Pancreas (tissue), 10 donors: ENCODE data around the gene RBM10. TPM values are rescaled to one million over a fixed set of nuclear protein-coding genes. Genes with fewer than 3 reads are reported as not detected.
A peak's percentile ranks its signal among the peaks of the same experiment; 100 is the strongest.

Experiments used
- ATAC-seq, 4 donors: fragments of 200-7000 bp; cut with Tn5 transposase; one replicate each; pipeline versions ENCODE4 v1.8.0 to v1.9.1; 2020; ENCODE audit warnings: mild to moderate bottlenecking in 4 of 4, moderate library complexity in 4 of 4
- DNase-seq, 6 donors: peaks; one replicate each; pipeline ENCODE4 v3.0.0-alpha.2; 2020
- FAIRE-seq: peaks from 2 replicates; lab custom pipeline; 2012; peaks lifted over from hg19 to GRCh38; lab: Jason Lieb, UNC
- H3K27ac ChIP-seq, 4 donors: fragments of 200-600 bp; sonication (generic); 1 replicate in 3 of 4; 2 replicates in 1 of 4; pipeline versions ENCODE4 v1.5.0 to v1.8.0; 2020
- H3K27me3 ChIP-seq, 4 donors: fragments of 200-600 bp; one replicate each; pipeline ENCODE4 v1.8.0; 2021
- H3K36me3 ChIP-seq, 3 donors: fragments of 200-600 bp; sonication (generic) in 1 of 3; one replicate each; pipeline versions ENCODE4 v1.5.0 to v1.8.0; 2020 to 2021
- H3K4me1 ChIP-seq, 3 donors: fragments of 200-600 bp; one replicate each; pipeline ENCODE4 v1.8.0; 2021
- H3K4me3 ChIP-seq, 4 donors: fragments of 200-600 bp; sonication (generic) in 2 of 4; one replicate each; pipeline versions ENCODE4 v1.5.0 to v1.8.0; 2020 to 2021
- H3K9me3 ChIP-seq, 4 donors: fragments of 200-600 bp; one replicate each; pipeline ENCODE4 v1.8.0; 2021
- CTCF ChIP-seq, 4 donors: fragments of 200-600 bp; sonication (generic) in 3 of 4; IDR thresholded peaks; one replicate each; pipeline versions ENCODE4 v1.5.0 to v1.8.0; 2021; ENCODE audit warnings: antibody characterized with exemption in 4 of 4
- WGBS, 2 donors: extraction: QIAGEN DNeasy Blood & Tissue Kit; methylation state at CpG; one replicate each; pipeline ENCODE4 v1.1.7; 2013; 5-methylcytosine and 5-hydroxymethylcytosine counted together
- intact Hi-C, 3 donors: fragments of 100-400 bp; cut with DNase I; formaldehyde crosslinking; loops; one replicate each; pipeline versions ENCODE4 v1.11.1 to v1.14.2; 2022
- polyA plus RNA-seq, 2 donors: library from polyadenylated mRNA; stranded (reverse); fragments of 200-250 nt; gene quantifications; one replicate each; pipeline ENCODE4 v1.2.3, GENCODE V29; 2013
- total RNA-seq, 6 donors: library from RNA; stranded (reverse); fragmentation: NEBNext Ultra II Directional in 4 of 6; extraction: Animal tissue kit (Norgen Biotek cat#: 25700) in 4 of 6; gene quantifications; one replicate each; pipeline versions ENCODE4 v1.2.1 to v1.2.4, GENCODE V29; 2021 to 2023
- donor health status: healthy with polysubstance abuse.
- donor health status: DM: no; HTN: no; CAD: no; lungs with moderate emphysema.
- donor health status: DM: no; HTN: no; CAD: no.
- donor health status: control.
- donor health status: control.
- donor health status: Bipolar disorder and iron deficiency.
- donor health status: DM: yes; HTN: yes; CAD: no.
- donor health status: DM: no; HTN: no; CAD: no.
- donor health status: DM: no; HTN: no; CAD: no.
- donor health status: DM: yes; HTN: yes; CAD: no.

Gene RBM10
- total and polyA plus RNA-seq, 8 donors = 13.3 to 42.0 (median 21.3) TPM

DNA sequence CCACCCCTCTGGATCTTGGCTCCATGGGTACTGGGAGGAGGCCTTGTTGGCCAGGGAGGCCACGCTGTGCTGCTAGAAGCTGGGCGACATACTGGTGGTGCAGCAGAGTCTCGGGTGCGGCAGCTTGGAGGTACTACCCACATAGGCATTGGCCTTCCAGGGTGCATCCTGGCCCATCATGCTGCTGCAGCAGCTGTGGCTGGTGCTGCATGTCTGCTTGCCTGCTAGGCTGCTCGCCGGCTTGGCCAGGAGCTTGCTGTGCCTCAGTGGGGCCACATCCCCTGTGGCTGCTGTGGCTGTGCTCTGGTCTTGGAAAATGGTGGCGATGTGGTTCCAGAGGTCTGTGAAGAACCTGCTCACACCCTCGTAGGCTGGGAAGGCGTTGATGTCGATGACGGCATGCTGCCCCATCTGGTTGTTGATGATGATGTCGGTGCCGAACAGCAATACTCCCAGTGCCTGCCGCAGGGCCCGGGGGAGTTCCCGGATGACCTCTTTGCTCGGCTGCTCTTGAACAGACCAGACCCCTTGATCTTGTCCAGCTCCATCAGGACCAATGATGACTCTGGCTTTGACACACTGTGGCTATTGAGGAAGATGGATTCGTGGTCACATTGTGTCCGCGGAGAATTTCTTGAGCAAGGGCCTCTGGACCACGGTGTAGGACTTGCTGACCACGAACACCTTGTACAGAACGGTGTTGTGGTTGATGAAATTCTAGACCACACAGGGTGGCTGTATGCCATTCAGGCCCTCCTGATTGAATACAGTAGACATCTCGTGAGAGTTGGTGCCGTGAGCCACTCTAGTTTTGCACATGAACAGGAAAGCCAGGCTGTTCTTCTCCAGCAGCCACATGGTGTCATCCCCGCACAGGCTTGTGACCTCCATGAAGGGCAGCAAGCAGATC, 11.8 kb downstream of the RBM10 start:
- Histone ChIP-seq H3K9me3 (no peaks in the 10 kb centered on the region), H3K27me3 (peaks cover 0 to 6% (median 0%) of the 10 kb centered on the region in 4 donors), H3K4me1 (no peaks in the 10 kb centered on the region), H3K4me3 (no peak overlapping the region), H3K27ac (no peak overlapping the region), H3K36me3 (no peaks in the 10 kb centered on the region)
- peak in 1 of 6 donors; percentile 49 for DNase-seq
- ATAC-seq = no peak
- 93 to 96% methylated on average over 26 of the region's 26 CpGs for WGBS, 2 donors
- FAIRE-seq = no peak
- intact Hi-C loops = no loop called here
- TF ChIP-seq CTCF (IDR thresholded peaks at IDR 0.05) = no peak

DNA sequence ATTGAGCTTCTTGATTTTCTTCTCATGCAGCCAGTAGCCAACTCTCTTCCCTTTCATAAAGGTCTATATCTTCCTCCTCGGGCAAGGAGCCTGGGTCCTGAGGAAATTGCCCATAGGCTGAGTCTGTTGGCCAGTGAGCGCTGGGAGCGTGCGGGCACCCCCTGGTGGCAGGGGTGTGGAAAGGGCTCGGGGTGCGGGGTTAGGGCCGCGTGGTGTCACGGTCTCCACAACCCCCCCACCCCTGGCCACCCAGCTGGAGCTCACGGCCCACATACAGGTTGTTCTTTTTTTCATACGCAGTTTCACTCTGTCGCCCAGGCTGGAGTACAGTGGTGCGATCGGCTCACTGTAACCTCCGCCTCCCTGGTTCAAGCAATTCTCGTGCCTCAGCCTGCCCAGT, 13.1 kb downstream of the RBM10 start:
- no peak for FAIRE-seq
- no peaks in the 10 kb centered on the region for H3K4me1 ChIP-seq
- H3K27ac ChIP-seq = no peak overlapping the region
- TF ChIP-seq CTCF (IDR thresholded peaks at IDR 0.05) = no peak
- DNase-seq = peak in 1 of 6 donors; percentile 48
- peaks cover 0 to 5% (median 0%) of the 10 kb centered on the region in 4 donors for H3K27me3 ChIP-seq
- H3K9me3 ChIP-seq = no peaks in the 10 kb centered on the region
- H3K36me3 ChIP-seq = no peaks in the 10 kb centered on the region
- intact Hi-C loops = no loop called here
- no peak overlapping the region for H3K4me3 ChIP-seq
- no peak for ATAC-seq
- WGBS, 2 donors = 93 to 98% methylated on average over 16 of the region's 16 CpGs

GRCh38 chrX:47158781-47159180, 13.8 kb downstream of the RBM10 start:
- TF ChIP-seq CTCF (IDR thresholded peaks at IDR 0.05) = no peak
- FAIRE-seq (no peak), ATAC-seq (no peak), DNase-seq (peak in 1 of 6 donors; percentile 8)
- 95 to 99% methylated on average over 5 of the region's 5 CpGs for WGBS, 2 donors
- Histone ChIP-seq H3K36me3 (no peaks in the 10 kb centered on the region), H3K4me1 (no peaks in the 10 kb centered on the region), H3K27ac (no peak overlapping the region), H3K9me3 (no peaks in the 10 kb centered on the region), H3K27me3 (peaks cover 0 to 5% (median 0%) of the 10 kb centered on the region in 4 donors), H3K4me3 (no peak overlapping the region)
- intact Hi-C loops = no loop called here

GRCh38 chrX:47160781-47161180, 15.8 kb downstream of the RBM10 start:
- no peak for FAIRE-seq
- WGBS, 2 donors = 72 to 86% methylated on average over 4 of the region's 4 CpGs

More at GRCh38 chrX:47160781-47161180, 15.8 kb downstream of the RBM10 start:
- no peak overlapping the region for H3K27ac ChIP-seq
- no peaks in the 10 kb centered on the region for H3K9me3 ChIP-seq
- H3K4me3 ChIP-seq = no peak overlapping the region
- DNase-seq (peak in 1 of 6 donors; percentile 11), ATAC-seq (no peak)
- intact Hi-C loops = no loop called here
- TF ChIP-seq CTCF (IDR thresholded peaks at IDR 0.05) = no peak
- H3K4me1 ChIP-seq = no peaks in the 10 kb centered on the region
- no peaks in the 10 kb centered on the region for H3K36me3 ChIP-seq
- H3K27me3 ChIP-seq = peaks cover 0 to 5% (median 0%) of the 10 kb centered on the region in 4 donors
